ENCODE measurements around the gene CCNL2. TPM values are rescaled to one million over a fixed set of nuclear protein-coding genes. Genes with fewer than 3 reads are reported as not detected.
"Not testable (repeated sequence)": the region's sequence is repeated elsewhere in the genome, so short reads cannot be mapped to it uniquely, and the experiment has no call there.

CCNL2 gene
- total RNA-seq, 1 experiment from 2014 or later, result 196 TPM

DNA sequence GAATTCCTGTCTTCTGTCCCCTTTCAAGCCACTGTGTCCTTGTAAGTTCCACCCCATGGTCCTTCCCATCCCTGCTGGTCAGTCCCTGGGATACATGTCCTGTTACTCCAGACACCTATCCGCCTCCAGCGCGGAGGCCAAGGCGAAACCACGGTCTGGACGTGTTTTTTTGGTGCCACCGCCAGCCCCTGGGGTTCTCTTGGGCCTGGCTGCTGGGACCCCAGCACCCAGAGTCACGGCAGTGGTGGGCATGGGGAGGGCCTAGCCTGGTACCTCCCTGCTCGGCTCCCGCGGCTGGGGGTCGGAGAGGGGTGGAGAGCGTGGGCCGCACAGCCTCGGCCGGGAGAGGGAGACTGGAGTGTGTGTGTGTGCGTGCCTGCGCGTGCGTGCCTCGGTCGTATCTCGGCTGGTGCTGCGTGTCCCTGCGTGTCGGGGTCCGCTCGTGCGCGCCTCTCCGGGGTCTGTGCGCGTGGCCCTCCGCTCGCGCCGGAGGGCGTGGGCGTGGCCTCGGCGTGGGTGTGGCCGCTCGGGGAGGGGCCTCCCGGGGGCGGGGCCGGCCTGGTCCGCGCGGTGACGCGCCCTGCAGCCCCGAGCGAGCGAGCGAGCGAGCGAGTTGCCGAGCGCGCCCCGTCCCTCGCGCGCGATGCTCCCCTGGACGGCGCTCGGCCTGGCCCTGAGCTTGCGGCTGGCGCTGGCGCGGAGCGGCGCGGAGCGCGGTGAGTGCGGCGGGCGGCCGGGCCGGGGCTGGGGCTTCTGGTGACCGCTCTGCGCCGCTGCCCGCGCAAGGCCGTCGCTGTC is 36.2 kb upstream of the CCNL2 start, which contains the start of gene VWA1:
Gene VWA1 (plus strand): TSS at position 585 of the 798 bp plus-strand sequence. CDS start 59 bp downstream, at position 644.
- H3K4me3 ChIP-seq, result peak within 1 kb of the TSS; percentile 50

DNA sequence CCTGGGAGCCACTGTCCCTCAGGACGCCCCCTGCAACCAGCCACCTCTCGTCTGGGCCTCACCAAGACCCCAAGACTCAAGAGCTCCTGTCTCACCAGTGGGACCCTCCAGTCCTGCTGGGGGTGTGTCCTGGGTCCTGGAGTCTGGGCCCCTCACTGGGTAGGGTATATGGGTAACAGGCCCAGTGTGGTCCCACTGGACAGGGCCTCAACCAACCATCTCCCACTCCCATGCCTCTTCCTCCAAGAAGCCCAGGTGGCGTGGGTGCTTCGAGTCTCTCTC is 35.6 kb upstream of the CCNL2 start:
- no peaks in the 10 kb centered on the region for H3K27me3 ChIP-seq
- DNase-seq, result no peak
- H3K27ac ChIP-seq, result peak overlapping the region; percentile 91
- no peaks in the 10 kb centered on the region for H3K9me3 ChIP-seq (replicated peaks)
- H3K4me1 ChIP-seq, result peaks cover 45% of the 10 kb centered on the region
- H3K4me3 ChIP-seq, result peak overlapping the region; percentile 50
- H3K36me3 ChIP-seq, result no peaks in the 10 kb centered on the region

More for the DNA sequence above, 36.2 kb upstream of the CCNL2 start, which contains the start of gene VWA1:
- H3K27me3 ChIP-seq, result no peaks in the 10 kb centered on the region
- no peak for DNase-seq
- H3K9me3 ChIP-seq (replicated peaks), result no peaks in the 10 kb centered on the region
- H3K27ac ChIP-seq, result peak within 1 kb of the TSS; percentile 91
- H3K36me3 ChIP-seq, result no peaks in the 10 kb centered on the region
- peaks cover 40% of the 10 kb centered on the region for H3K4me1 ChIP-seq

DNA sequence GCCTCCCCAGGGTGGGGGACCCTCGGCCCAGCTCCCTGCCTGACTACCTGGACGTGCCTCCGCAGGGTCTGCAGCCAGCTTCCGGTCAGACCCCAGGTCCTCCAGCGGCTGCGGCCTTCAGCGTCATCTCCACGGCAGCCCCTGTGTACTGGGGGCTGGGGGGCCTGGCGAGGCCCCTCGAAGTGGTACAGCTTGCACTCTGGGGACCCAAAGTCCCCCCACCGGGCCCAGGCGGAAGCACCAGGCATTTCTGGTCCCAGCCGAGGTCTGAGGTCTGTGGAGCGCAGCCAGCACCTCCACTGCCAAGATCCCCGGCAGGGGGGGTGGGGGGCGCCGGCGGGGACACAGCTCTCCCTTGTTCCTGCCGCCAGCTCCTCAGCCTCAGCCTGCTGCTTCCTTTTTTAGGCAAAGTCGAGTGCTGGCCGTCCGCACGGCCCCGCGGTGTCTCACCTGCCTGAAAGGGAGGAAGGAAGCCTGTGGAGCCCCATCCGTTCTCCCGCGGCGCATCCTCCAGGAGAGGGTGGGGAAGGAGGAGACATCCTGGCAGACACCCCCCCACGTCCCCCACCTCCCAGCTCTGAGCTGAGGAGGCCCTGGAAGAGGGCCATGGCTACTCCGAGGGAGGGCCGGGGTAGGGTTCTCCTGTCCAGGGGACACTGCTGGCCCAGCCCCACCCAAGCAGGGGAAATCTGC is 35.1 kb upstream of the CCNL2 start:
- H3K4me3 ChIP-seq, result peak overlapping the region; percentile 50
- H3K4me1 ChIP-seq, result peaks cover 49% of the 10 kb centered on the region
- H3K9me3 ChIP-seq (replicated peaks), result no peaks in the 10 kb centered on the region
- peak; percentile 74 to 75 for DNase-seq
- peak overlapping the region; percentile 91 for H3K27ac ChIP-seq
- no peaks in the 10 kb centered on the region for H3K36me3 ChIP-seq
- H3K27me3 ChIP-seq, result no peaks in the 10 kb centered on the region

DNA sequence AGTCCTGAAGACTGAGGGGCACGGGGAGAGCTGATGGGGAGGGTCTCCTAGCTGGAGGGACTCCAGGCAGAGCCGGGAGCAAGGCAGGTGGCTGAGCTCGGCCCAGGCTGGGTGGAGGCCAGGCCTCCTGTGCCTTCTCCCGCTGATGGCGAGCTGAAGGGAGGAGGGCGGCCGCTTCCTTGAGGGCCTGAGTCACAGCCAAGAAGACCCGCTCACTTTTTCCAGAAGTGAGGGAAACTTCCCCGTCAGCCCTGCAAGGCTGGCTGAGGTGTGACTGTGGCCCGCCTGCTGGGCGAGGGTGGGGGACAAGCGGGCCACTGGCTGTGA is 34.6 kb upstream of the CCNL2 start:
- H3K4me1 ChIP-seq, result peaks cover 49% of the 10 kb centered on the region
- no peaks in the 10 kb centered on the region for H3K27me3 ChIP-seq
- no peaks in the 10 kb centered on the region for H3K9me3 ChIP-seq (replicated peaks)
- peak overlapping the region; percentile 91 for H3K27ac ChIP-seq
- H3K36me3 ChIP-seq, result no peaks in the 10 kb centered on the region
- peak overlapping the region; percentile 50 for H3K4me3 ChIP-seq
- peak; percentile 64 to 72 for DNase-seq

DNA sequence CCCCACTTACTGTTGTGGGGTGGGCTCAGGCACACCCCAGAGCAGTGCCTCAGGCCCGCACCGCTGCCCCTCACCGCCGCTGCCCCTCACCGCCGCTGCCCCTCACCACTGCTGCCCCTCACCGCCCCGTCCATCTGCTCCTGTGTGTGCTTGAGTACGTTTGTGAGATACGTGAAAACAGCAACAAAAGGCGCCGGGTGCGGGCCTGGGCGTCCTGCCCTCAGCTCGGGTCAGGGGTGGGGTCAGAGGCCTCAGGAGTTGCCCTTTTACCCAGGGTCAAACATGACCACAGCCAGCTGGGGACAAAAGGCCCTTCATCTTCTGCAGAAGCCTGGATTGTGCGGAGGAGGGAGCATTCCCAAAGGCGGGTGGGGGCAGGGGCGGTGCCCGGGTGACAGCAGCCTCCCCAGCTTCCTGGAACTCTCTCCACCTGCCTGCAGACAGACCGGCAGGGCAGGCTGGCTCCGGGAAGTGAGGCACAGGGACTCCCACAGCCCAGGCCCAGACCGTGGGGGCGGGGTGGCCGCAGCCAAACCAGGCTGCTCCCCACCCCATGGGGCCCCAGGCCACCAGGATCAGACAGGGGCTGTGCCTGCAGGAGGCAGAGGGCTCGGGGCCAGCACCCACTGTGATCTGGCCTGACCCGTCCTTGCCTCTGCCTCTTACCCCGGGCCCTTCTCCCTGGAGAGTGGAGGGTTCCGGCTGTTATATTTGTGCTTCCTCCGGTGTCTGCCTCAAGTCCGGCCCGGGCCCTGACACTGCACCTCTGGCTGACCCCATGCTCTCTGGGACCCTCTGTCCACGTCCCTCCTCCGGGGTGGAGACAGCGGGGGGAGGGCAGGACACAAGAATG is 34.0 kb upstream of the CCNL2 start:
- Histone ChIP-seq H3K36me3 (no peaks in the 10 kb centered on the region), H3K27ac (peak overlapping the region; percentile 91), H3K4me1 (peaks cover 48% of the 10 kb centered on the region), H3K27me3 (no peaks in the 10 kb centered on the region), H3K4me3 (peak overlapping the region; percentile 50), H3K9me3 (replicated peaks) (no peaks in the 10 kb centered on the region)
- DNase-seq, result peak; percentile 90 to 92

DNA sequence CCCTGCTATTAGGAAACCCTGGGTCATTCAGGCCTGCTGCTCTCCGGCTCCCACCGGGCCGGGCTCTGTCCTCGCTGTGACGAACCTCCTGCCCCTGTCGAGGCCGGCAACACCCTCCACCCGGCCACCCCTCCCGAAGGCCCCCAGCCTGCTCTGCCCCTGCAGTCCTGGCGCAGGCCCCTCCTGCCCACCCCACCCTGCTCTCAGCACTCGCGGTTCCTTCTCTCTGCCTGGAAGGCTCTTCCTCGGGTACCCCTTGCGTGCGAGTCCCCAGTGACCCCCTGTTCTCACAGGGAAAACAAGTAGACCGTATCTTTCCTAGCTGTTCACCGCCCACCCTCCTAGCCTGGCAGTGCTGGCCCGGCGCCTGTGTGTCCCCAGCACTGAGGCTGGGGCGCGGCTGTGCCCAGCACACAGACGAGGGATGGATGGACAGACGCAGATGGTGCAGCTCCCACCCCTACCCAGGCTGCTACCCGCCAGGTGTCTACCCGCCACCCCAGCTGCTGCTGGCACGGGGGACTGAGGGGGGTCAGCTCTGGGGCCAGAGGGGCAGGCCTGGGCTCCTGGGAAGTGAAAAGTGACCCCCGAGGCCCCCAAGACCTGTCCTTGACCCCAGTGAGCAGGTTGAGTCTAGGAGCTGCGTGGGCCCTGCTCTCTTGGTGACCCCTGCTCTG is 33.3 kb upstream of the CCNL2 start:
- peak; percentile 93 for DNase-seq
- no peaks in the 10 kb centered on the region for H3K36me3 ChIP-seq

DNA sequence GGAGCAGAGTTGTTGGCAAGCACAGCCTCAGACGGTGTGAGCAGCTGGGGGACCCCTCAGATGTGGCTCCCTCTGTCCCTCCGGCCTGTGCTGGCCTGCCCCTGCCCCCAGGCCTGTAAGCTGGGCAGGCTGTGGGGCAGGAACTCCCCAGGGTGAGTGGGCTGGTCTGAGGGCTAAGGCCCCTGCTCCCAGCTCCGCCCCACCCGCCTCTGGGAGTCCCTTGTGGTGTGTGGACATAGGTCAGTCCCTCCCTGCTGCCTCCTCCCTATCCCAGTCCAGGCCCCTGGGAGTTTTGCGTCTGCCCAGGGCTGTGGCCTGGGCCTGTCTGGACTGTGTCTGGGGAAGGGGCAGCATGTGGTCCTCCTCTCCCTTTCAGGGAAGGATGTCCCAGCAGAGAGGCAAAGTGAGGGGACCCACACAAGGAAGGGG is 32.7 kb upstream of the CCNL2 start:
- DNase-seq, result peak; percentile 95 to 97
- Histone ChIP-seq H3K4me3 (peak overlapping the region; percentile 50), H3K4me1 (peaks cover 42% of the 10 kb centered on the region; the same call in 1 of the 2 replicates), H3K27ac (peak overlapping the region; percentile 91), H3K9me3 (replicated peaks) (no peaks in the 10 kb centered on the region), H3K27me3 (no peaks in the 10 kb centered on the region), H3K36me3 (no peaks in the 10 kb centered on the region)

More for the DNA sequence above, 33.3 kb upstream of the CCNL2 start:
- peaks cover 42% of the 10 kb centered on the region; the same call in 1 of the 2 replicates for H3K4me1 ChIP-seq
- peak overlapping the region; percentile 50 for H3K4me3 ChIP-seq
- H3K9me3 ChIP-seq (replicated peaks), result no peaks in the 10 kb centered on the region
- no peaks in the 10 kb centered on the region for H3K27me3 ChIP-seq
- H3K27ac ChIP-seq, result peak overlapping the region; percentile 91

DNA sequence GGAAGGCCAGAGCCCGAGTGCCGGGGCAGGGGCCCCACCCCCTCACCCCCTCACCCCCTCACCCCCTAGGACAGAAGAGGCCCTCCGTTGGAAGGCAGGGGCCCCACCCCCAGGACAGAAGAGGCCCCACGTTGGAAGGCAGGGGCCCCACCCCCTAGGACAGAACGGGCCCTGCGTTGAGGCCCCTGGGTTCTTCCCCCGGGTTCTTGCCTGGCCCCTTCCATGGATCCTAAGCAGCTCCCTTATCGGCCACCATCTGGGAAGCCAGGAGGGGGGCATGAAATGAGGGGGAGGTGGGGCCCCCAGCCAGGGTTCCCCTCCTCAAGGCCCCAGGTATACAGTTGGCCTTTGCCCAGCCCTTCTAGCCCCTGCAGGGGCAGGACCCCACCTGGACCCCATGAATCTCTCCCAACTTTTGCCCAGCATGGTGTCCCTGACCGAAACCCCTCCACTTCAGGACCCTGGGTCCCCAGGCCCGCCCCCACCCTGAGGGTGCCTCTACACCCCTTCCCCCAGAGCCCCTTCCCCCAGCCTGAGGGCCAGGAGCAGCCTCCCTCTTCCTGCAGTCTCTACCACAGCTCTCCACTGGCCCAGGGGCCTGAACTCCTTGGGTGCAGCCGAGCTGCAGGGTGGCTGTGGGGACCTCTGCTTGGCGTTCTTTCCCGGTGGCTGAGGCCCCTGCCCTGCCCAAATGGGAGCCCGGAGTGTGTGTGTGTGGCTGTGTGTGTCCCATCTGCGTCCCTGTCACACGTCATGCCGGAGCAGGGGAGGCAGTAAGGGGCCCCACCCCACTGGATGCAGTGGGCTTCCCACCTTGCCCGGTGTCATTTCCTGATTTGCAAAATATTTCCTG is 32.1 kb upstream of the CCNL2 start:
- Histone ChIP-seq H3K27me3 (no peaks in the 10 kb centered on the region), H3K9me3 (replicated peaks) (no peaks in the 10 kb centered on the region), H3K27ac (peak overlapping the region; percentile 91), H3K4me1 (peaks cover 48% of the 10 kb centered on the region; the same call in 1 of the 2 replicates), H3K4me3 (peak overlapping the region; percentile 50), H3K36me3 (no peaks in the 10 kb centered on the region)
- DNase-seq, result no peak

DNA sequence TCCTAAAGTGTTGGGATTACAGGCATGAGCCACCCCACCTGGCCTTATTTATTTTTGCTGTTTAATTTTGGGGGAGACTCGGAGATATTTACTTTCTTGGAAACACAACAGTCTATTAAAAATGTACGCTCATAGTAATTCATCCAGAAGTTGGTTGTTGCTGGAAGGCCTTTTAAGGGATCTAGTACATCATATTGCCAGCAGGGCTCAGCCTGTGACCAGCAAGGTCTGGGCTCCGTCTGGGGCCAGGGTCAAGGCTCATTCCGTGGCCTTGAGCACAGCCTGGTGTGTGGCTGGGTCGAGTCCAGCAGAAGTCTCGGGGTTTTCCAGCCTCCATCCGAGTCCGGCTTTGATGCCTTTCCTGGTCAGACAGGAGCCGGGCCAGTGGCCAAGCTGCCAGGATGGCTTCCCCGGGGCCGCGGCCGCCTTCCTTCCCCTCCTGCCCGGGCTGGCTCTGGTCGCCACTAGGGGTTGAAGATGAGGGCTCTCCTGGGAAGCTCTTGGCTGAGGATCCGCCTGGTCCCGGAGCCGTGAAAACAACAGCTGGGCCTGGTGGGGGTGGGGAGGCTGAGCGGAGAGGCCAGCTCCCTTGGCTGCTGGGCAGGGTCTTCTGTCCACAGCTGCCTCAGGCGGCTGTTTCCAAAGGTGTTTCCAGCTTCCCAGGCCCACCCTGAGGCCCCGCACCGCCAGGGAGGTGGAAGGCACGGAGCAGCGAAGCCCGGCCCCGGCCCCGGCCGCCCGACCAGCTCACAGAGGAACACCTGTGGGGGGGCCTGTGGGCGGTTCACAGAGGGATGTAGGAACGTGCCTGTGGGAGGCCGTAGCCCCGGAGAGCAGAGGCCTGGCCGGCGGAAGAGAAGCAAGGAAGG is 31.2 kb upstream of the CCNL2 start:
- Histone ChIP-seq H3K27ac (peak overlapping the region; percentile 91), H3K4me1 (peaks cover 53% of the 10 kb centered on the region; the same call in 1 of the 2 replicates), H3K36me3 (no peaks in the 10 kb centered on the region), H3K9me3 (replicated peaks) (no peaks in the 10 kb centered on the region), H3K27me3 (no peaks in the 10 kb centered on the region), H3K4me3 (peak overlapping the region; percentile 46)
- DNase-seq, result peak; percentile 95 to 98

DNA sequence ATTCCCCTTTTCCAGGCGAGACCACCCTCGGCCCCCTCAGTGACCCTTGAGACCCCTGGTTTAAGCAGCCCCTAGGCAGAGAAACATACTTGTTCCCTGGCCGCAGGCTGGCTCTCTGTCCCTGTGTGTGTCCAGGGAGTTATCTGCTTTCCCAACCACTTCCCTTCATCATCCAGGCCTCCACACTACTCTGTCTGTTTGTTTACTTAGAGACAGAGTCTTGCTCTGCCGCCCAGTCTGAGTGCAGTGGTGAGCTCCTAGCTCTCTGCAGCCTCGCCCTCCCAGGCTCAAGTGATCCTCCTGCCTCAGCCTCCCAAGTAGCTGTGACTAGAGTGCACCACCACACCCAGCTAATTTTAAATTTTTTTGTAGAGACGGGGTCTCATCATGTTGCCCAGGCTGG is 30.5 kb upstream of the CCNL2 start:
- Histone ChIP-seq H3K36me3 (no peaks in the 10 kb centered on the region), H3K4me3 (no peak overlapping the region), H3K4me1 (peaks cover 48% of the 10 kb centered on the region; the same call in 1 of the 2 replicates), H3K9me3 (replicated peaks) (no peaks in the 10 kb centered on the region), H3K27me3 (no peaks in the 10 kb centered on the region), H3K27ac (peak overlapping the region; percentile 91)
- DNase-seq, result peak in 1 of 2 experiments; percentile 46

DNA sequence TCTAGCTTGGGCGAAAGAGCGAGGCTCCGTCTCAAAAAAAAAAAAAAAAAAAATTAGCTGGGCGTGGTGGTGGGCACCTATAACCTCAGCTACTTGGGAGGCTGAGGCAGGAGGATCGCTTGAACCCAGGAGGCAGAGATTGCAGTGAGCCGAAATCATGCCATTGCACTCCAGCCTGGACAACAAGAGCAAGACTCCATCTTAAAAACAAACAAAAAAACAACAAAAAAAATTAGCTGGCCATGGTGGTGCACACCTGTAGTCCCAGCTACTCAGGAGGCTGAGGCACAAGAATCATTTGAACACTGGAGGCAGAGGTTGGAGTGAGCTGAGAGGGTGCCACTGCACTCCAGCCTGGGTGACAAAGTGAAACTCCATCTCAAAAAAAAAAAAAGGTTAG is 29.8 kb upstream of the CCNL2 start:
- not testable (repeated sequence) for H3K27ac ChIP-seq; H3K4me3 ChIP-seq; DNase-seq; H3K27me3 ChIP-seq; H3K9me3 ChIP-seq (replicated peaks); H3K36me3 ChIP-seq
- peaks cover 45% of the 10 kb centered on the region; the same call in 1 of the 2 replicates for H3K4me1 ChIP-seq

DNA sequence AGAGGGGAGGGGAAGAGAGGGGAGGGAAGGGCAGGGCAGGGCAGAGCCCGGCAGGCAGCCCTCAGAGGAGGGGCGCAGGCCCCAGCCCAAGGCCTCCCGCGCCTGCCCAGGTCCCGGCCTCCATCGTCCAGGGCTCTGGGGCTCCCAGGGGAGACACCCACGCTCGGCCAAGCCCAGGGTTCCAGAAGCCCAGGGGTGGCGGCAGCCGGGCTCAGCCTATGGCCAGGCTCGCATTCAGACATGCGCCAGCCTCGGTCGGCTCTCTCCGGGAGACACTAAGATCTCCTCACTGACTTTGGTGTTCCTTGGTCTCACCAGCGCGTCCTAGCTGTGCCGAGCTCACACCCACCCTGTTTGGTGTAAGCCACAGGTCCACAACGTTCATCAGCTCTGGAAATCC is 29.0 kb upstream of the CCNL2 start:
- peaks cover 38% of the 10 kb centered on the region for H3K4me1 ChIP-seq

DNA sequence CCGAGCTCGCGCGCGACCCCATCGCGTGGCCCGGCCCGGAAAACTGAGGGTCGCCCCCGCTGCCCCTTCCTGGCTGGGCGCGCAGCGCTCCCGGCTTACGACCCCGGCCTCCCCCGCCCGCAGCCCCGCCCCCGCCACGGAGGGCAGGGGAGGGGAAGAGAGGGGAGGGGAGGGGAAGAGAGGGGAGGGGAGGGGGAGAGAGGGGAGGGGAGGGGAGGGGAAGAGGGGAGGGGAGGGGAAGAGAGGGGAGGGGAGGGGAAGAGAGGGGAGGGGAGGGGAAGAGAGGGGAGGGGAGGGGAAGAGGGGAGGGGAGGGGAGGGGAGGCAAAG is 28.6 kb upstream of the CCNL2 start:
- H3K9me3 ChIP-seq (replicated peaks), result no peaks in the 10 kb centered on the region
- 0 out of 2 replicates have a peak overlapping the region, but pooled peaks have one; percentile 19 for H3K4me3 ChIP-seq
- no peak overlapping the region for H3K27ac ChIP-seq
- no peaks in the 10 kb centered on the region for H3K27me3 ChIP-seq
- H3K36me3 ChIP-seq, result no peaks in the 10 kb centered on the region
- H3K4me1 ChIP-seq, result peaks cover 39% of the 10 kb centered on the region
- DNase-seq, result no peak

More for the DNA sequence above, 29.0 kb upstream of the CCNL2 start:
- DNase-seq, result no peak
- no peak overlapping the region for H3K27ac ChIP-seq
- H3K4me3 ChIP-seq, result no peak overlapping the region
- no peaks in the 10 kb centered on the region for H3K27me3 ChIP-seq
- H3K9me3 ChIP-seq (replicated peaks), result no peaks in the 10 kb centered on the region
- H3K36me3 ChIP-seq, result no peaks in the 10 kb centered on the region

Measured in SJCRH30 (cell line).